H1 (cell line): ENCODE data around the gene RPS21.

ENCODE experiments used
- ATF3 ChIP-seq: IDR thresholded peaks from 2 replicates; pipeline ENCODE4 v1.6.1; 2011; ENCODE audit warnings: low read depth, mild to moderate bottlenecking, low read length; ENCODE audit not compliant: insufficient read depth
- CEBPB ChIP-seq: IDR thresholded peaks from 2 replicates; pipeline ENCODE4 v1.6.1; 2012; ENCODE audit warnings: low read depth, low read length
- CTCF ChIP-seq, 3 experiments: IDR thresholded peaks; 1 replicate in 2 of 3; 2 replicates in 1 of 3; pipeline versions ENCODE4 v1.5.1 to v1.6.1; 2011; ENCODE audit warnings: low read length in 3 of 3, mild to moderate bottlenecking in 3 of 3, inconsistent platforms in 2 of 3, low read depth in 1 of 3, moderate library complexity in 1 of 3; ENCODE audit not compliant: insufficient read depth in 1 of 3; ENCODE audit errors: control extremely low read depth in 1 of 3
- EP300 ChIP-seq, 2 experiments: IDR thresholded peaks; 1 replicate in 1 of 2; 2 replicates in 1 of 2; pipeline ENCODE4 v1.6.1; 2011 to 2012; ENCODE audit warnings: low read depth in 2 of 2, low read length in 2 of 2, mild to moderate bottlenecking in 2 of 2, borderline replicate concordance in 1 of 2, inconsistent platforms in 1 of 2, moderate library complexity in 1 of 2
- GABPA ChIP-seq: IDR thresholded peaks from 2 replicates; pipeline ENCODE4 v1.6.1; 2011; ENCODE audit warnings: mild to moderate bottlenecking, low read length, moderate library complexity, borderline replicate concordance; ENCODE audit not compliant: insufficient read depth
- NANOG ChIP-seq: IDR thresholded peaks from 2 replicates; pipeline ENCODE4 v1.6.1; 2011; ENCODE audit warnings: low read length, low read depth, mild to moderate bottlenecking, inconsistent platforms; ENCODE audit not compliant: insufficient read depth, poor library complexity, severe bottlenecking
- NRF1 ChIP-seq: IDR thresholded peaks from 2 replicates; pipeline ENCODE4 v1.6.1; 2011; ENCODE audit warnings: mild to moderate bottlenecking, low read depth, low read length, improper control_type of control experiment
- POLR2A ChIP-seq, 2 experiments: IDR thresholded peaks; 1 replicate in 1 of 2; 2 replicates in 1 of 2; pipeline ENCODE4 v1.6.1; 2011; ENCODE audit warnings: low read depth in 2 of 2, low read length in 2 of 2, mild to moderate bottlenecking in 2 of 2; ENCODE audit errors: control extremely low read depth in 1 of 2
- RFX5 ChIP-seq: IDR thresholded peaks from 2 replicates; pipeline ENCODE4 v1.6.1; 2011; ENCODE audit warnings: low read depth, low read length, improper control_type of control experiment, borderline replicate concordance
- TAF1 ChIP-seq: IDR thresholded peaks from 2 replicates; pipeline ENCODE4 v1.6.1; 2011; ENCODE audit warnings: mild to moderate bottlenecking, low read depth, low read length
- USF2 ChIP-seq: IDR thresholded peaks from 2 replicates; pipeline ENCODE4 v1.6.1; 2011; ENCODE audit warnings: low read length, improper control_type of control experiment

GRCh38 chr20:62393830-62394229, 6.9 kb downstream of the RPS21 start:
- TF ChIP-seq USF2 (no peak), CTCF (IDR thresholded peaks at IDR 0.05; ENCODE audit: control extremely low read depth in 1 of 3, insufficient read depth in 1 of 3, low read depth in 1 of 3, low read length in 3 of 3) (peak in 1 of 3 experiments; percentile 0; a peak in 1 of 4 replicates), RFX5 (no peak), TAF1 (no peak), NANOG (no peak), POLR2A (IDR thresholded peaks at IDR 0.05; ENCODE audit: control extremely low read depth in 1 of 2, low read depth in 2 of 2, low read length in 2 of 2) (no peak), EP300 (IDR thresholded peaks at IDR 0.05; ENCODE audit: borderline replicate concordance in 1 of 2, low read depth in 2 of 2, low read length in 2 of 2) (no peak), ATF3 (no peak), CEBPB (no peak), NRF1 (no peak), GABPA (no peak)
